GDM1 (cell line): ENCODE results near the gene KCNIP1.

Source experiments
- DNase-seq: peaks from one replicate; lab custom pipeline; 2025; lab: John Stamatoyannopoulos, UW

KCNIP1 gene

DNA sequence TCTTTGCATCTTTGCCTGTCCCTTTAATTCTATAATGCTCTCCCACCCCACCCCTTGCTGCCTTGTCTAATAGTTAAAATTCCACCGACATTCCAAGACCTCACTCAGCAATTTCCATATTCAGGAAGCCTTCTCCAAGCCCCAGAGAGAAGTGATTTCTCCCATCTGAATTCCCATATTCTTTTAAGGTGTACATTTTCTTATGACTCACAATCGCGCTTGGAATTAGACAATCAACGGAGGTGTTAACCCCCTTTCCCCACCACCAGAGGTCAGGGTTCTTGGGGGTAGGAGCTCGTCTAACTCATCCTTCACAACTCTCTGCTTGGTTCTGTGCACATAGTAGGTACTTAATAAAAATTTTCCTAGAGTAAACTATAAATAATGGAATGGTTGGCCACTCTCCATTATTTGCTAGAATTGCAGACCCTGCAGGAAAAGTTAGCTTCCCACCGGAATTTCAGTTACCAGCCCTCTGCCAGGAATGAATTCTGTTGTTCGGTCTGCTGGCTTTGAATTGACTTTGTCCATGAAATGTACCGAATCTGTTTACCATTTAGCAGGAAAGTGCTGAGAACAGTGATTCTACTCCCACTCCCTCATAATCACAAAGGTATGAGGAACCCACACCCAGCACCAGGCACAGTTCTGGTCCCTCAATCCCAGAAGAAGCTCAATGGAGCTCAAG lies 5.0 kb downstream of the KCNIP1 start:
- no peak for DNase-seq

DNA sequence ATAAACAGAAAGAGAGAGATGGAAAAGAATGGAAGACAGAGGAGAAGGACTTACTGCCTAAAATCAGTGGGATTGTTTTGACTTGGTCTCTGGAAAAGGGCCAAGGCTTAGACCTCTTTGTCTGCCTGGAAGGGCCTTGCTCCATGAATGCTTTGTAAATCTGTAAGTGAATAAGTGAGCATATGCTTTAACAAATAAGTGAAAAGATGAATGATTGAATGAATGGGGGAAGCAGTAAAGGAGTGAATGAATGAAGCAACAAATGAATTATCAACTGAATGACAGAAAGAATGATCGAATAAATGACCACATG lies 5.5 kb downstream of the KCNIP1 start:
- DNase-seq: no peak

DNA sequence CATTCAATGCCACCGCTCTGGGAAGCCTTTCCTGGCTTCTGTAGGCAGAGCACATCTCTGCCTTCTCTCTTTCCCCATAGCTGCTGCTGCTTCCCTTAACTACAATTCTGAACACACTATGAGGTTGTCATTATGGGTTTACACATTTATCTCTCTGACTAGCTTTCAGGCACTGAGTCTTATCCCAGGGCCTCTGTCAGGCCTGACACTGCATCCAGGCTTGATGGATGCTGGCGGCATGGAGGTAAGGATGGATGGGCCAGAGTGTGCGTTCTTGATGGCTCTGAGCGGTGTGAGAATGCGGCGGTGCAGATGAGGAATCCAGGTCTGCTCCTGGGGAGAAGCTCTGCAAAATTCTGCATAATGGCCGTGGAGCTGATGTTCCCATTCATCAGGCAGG lies 6.3 kb downstream of the KCNIP1 start:
- no peak for DNase-seq

DNA sequence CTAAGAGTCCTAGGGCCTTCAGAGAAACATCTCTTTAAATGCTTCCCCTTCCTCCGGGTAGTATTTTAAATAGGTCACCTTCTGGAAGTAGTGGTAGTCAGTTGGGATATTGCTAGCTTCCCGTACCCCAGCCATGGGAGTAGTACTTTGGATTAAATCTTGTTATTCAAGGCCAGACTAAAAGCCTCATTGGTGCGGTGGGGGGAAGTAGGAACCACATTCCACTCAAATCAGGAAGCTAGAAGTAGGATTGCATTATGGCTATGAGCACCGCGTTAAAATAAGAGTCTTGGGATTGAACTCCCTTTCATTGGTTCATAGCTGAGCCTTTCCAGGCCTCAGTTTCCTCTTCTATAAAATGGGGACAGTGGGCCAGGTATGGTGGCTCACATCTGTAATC lies 6.7 kb downstream of the KCNIP1 start:
- DNase-seq: no peak

DNA sequence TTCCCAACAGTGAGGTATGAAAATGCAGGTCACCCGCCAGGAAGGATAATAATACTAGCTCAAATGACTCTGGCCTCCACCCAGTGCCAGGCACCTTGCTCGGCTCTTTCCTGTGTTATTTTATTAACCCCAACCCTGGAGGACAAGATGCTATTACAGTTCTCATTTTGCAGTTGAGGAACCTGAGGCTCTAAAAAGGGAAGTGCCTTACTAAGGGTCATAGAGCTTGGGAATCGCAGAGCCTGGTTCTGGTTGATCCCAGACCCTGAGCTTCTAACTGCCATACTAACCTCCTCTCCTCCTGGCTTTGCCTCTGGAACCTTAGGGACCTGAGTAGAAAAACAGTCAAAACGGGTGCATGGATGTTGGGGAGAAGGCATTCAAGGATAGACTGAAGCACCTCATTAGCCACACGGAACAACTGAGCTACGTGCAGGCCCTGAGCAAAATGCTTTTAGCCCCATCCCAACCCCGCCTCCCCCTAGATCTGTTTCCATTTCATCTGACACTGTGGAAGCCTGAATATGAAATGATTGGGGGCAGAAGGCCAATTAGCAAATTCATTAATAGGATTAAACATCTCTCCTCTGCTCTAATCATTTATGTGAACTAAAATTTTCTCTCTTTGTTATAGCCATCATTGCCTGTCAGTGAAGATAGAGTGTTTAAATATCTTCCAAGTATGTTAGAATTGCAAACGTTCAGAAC lies 7.9 kb downstream of the KCNIP1 start:
- no peak for DNase-seq

DNA sequence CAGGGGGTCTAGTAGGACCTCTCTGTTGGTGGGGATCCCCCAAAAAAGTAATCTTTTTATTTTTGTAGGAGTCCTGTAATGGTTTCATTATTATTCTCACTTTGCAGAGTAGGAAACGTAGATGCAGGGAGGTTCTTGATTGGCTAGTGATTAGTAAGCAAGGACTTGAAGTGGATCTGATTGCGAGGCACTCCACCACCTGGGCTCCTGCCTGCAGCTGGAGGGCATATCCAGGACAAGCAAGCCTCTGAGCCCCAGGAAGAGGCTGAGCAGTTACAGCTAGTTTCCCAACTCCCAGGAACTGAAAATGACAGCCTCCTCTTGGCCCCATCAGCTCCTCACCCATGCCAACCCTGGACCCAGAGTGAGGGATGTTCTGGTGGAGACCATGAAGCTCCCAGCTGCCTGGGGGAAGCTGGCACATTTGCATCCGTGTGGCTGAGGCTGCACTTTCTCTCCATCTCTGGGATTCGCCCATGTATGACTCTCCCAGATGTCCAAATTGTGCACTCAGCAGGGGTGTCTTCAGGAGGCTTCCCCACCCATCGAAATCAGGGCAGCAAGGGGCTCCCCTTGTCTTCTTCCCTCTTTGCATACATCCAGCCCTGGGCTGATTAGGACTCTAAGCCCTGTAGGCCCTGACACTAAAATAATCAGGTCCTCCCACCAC lies 10.2 kb downstream of the KCNIP1 start:
- no peak for DNase-seq

DNA sequence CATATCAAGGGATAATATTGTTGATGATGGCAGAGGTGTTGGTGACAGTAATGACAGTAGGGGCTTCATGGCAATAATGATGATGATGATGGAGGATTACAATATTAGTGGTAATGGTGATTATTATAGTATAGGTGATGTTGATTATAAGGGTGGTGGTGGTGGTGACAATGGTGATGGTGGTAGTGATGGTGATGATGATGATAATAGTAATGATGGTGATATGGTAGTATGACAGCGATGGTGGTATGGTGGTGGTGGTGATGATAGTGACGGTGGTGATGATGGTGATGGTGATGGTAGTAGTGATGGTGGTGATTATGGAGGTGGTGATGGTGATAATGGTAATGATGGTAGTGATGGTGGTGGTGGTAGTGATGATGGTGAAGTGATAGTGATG lies 13.6 kb downstream of the KCNIP1 start:
- no peak for DNase-seq

DNA sequence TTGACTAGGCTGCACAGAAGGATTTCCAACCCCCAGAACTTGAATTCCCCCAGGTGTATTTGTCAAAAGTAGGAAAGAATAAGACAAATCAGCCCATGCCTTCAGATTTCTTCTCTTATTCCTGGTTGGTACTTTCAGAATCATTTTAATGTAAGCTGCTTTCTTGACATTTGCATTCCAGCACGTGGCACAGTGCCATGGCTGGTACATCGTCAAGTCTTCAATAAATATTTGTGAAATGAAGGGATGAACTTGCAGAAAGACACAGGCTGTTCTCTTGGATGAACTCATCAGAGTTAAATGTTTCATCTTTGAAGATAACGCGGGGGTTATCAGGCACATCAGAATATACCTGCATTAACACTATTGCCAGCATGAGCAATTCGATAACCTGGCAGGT lies 14.5 kb downstream of the KCNIP1 start:
- DNase-seq: no peak

DNA sequence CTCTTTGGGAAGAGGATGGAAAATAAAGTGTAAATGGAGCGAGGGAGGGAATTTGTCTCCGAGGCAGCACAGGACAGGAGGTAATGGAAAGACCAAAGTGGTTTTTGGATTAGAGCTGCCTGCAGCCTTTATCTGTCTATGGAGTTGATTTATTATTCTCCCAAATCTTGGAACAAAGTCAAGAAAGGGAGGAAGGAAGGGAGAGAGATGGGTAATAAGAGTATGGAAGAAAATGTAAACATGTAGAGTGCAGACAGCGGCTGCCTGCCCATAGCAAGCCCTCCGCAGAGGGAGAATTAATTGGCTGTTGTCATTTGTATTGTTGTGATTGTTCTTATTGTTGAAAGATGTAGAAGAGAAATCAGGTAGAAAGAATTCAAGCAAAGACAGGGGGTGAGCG lies 15.7 kb downstream of the KCNIP1 start:
- DNase-seq: no peak

DNA sequence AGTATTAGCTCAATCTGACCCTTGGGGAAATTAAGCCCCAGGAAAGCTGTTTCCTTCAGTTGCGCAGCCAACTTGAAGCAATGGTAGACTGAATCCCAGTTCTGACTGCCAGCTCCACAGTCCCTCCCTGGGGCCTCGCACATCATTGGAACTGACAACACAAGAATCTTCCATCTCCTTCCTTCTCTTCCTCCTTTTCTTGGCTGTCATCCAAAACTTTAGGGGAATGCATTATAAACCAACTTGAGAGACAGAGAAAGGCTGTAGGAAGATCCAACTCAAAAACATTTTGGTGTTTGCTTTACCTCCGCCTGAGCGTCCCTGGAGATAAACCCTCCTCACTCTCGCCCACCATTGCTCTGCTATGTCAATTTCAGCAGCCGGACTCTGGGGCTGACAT lies 16.6 kb downstream of the KCNIP1 start:
- DNase-seq: no peak

DNA sequence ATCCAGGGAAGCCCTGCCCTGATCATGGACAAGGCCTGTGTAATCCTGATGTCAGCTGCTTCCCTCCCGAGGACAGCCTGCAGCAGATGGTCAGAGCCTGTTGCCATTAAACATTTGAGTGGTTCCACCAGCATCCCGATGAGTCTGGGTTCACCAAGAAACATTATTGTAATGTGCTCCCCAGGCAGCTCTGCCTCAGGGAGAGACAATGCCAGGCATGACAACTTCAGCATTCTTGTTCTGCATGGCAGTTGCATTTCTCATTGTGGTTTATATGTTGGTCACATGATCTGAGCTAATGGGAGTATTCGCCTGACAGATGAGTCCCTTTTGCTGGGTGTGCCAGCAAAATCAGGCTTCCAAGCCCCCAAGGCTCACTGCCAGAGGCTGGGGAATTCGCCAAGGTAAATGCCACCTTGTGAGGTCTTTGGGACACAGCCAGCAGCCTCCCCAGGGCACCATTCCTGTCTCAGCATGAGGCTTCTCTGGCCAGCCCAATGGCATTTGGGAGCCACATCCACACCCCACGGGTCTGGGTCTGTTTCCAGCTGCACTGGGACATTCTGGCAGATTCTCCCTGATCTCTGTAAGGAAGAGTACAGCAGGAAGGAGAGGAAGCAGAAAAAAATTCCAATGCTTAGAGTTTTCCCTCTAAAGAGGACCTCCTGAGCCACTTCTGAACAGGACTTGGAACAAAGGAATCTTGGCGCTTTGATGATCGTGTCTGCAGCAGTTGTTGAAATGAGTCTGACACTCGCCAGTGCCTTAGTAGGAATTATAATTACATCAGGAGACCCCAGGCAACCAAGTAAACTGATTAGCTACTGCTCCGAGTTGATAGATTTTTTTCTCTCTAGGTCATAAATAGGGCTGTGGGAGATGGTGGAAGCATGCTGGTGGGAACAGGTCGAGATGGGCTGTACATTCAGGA lies 18.7 kb downstream of the KCNIP1 start:
- no peak for DNase-seq

DNA sequence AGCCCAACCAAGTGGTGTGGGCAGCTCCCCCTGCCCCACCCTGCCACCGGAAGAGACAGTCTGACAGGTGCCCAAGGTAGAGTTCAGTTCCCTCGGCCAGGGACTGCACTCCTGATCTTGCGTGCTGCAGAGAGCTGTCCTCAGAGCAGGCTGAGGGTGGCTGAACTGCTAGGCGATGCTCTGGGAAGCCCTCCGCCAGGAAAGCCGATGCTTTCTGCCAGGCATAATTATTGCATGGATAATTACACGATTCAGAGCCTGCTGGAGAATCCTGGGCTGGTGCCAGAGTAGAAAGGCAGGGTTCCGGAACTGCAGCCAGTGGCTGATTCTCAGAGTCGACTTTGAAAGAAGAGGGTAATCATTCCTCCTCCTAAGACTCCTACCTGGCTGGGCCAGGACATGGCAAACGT lies 19.3 kb downstream of the KCNIP1 start:
- no peak for DNase-seq

DNA sequence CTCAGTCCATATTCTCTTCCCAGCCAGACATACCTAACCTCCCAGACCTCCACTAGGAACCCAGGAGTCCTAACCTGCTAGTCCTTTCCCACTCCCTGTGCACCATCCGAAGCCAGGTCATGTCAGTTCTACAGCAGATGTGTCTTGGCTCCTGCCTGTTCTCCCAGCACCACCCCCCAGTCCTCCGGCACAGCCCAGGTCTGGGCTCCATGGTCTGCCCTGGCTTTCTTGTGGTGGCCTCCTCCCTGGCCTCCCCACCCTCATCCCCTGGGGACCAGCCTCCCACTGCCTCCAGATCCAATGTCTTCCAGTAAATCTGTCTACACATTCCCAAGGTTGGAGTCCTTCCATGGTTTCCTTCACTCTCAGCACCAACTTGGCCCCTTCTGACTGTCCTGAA lies 20.0 kb downstream of the KCNIP1 start:
- no peak for DNase-seq

DNA sequence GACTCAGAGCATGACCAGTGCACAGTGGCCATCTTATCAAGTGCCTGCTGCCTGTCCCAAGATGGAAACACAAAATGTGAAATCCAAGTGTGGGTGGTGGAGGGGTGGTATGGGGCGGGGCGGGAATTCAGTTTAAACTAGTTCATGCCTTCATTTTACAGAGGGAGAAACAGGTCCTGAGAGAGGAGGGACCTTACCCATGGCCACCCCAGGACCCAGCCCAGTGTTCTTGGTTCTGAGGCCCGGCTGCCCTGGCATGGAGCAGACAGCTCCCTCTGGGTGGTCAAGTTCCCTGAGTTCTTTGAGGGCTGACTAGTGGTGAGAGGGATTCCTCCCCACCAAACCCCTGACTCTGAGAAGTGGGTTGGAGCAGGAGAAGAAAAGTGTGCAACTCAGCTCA lies 20.8 kb downstream of the KCNIP1 start:
- no peak for DNase-seq

DNA sequence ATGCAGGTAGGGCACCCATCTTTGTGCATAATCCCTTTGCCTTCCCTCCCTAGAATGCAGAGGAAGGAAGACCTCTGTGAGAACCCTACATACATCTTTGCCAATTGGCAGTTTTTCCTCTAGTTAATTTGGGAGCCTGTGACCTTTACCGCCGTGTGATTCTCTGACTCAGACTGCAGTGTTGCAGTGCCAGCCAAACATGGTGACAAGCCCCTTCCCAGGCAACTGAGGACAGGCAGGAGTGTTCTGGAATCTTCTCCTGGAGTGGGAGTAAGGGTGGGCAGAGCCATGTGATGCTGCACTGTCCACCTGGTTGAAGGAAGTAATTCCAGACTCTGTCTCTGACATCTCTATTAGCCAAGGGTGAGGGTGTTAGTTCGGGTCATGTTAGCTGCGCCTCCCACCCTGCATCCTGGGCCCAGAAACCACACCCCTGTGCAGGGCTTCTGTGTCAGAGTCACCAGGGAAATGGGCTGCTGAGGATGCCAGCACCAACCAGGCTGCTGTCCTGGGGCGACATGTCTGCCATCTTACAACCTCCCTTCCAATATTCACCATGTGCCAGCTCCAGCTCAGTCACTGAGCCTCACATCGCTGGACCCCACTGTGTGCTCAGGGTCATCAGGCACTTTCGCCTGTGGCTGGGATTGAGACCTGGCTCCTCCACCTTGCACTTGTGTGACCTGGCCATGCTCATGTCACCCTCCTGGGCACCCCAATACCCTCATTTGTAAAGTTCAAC lies 21.8 kb downstream of the KCNIP1 start:
- no peak for DNase-seq

DNA sequence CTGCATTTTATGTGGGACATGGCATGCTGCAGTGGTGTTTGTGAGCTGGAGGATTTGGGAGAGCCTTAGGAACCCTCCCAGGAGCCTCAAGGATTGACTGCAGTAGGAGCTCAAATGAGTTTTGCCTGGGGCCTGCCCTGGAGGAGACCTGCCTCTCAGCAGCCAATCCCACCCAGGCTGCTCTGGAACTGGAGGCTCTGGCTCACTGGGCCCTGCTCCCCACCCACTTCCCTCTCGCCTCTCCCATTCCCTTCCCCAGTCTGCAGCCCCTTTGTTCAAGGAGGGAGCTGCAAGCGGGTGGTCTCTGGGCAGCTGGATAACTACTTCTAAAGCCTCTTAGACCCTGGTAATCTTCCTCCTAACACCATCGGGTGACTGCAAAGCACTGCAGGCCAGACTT lies 24.2 kb downstream of the KCNIP1 start:
- DNase-seq: no peak

DNA sequence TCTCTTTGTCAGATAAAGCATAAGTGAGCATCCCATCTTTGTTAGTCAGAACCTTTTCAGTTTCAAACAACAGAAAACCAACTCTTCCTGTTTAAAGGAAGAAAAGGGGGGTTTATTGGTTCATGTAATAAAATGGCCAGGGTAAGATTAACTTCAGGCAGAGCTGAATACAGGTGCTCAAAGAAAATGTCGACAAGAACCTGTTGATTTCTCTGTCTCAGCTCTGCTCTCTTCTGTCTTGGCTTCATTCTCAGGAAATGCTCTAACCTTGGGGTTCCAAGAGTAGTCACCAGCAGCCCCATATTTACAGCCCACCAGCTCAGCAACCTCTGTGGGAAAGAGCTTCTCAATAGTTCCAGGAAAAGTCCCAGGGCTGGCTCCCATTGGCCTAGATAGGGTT lies 25.2 kb downstream of the KCNIP1 start:
- DNase-seq: no peak

DNA sequence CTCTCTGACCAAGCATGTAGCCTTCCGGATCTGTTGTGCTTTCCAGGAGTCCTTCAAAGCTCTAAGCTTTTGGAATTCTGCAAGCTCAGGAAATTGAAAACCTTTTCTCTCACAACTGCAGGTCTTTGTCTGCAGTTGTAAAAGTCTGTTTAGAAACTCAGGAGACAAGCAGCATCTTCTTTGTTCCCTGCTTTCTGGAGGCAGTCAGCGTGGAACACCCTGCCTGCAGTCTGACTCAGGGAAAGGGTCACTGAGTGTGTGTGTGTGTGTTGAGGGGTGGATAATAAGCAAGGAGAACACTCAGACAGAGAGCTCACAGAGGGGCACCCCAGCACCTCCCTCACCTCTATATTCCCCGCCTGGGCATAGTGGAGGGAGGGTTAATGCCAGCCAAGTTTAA lies 29.1 kb downstream of the KCNIP1 start:
- DNase-seq: no peak

DNA sequence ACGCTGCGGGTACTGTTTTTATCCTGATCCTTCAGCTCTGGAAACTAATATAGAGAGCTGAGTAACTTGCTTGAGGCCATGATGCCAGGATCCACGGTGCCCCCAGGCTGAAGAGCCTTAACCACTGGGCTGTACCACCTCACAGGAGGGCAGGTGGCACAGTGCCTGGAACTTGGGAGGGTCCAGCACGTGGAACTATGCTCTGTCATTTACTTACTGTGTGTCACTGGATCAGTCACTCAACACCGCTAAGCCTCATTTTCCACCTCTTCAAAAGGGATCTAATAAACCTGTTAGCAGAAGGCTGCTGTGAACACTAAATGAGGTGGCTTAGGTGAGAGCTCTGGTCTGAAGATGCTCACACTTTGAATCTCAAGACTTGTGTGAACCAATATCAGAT lies 29.6 kb downstream of the KCNIP1 start:
- no peak for DNase-seq

DNA sequence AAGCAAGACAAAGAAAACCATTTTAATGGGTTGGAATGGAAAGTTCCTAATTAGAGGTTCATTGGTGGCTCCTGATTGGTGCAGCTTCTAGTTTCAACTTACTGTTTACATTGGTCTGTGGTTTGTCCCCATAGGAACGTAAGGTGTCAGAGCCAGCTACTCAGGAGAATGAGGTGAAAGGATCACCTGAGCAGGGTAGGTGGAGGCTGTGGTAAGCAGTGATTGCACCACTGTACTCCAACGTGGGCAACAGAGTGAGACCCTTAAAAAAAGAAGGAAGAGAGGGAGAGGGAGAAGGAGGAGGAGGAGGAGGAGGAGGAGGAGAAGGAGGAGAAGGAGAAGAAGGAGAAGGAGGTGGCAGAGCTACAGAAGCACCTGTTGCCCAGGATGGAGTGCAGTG lies 30.4 kb downstream of the KCNIP1 start:
- no peak for DNase-seq

DNA sequence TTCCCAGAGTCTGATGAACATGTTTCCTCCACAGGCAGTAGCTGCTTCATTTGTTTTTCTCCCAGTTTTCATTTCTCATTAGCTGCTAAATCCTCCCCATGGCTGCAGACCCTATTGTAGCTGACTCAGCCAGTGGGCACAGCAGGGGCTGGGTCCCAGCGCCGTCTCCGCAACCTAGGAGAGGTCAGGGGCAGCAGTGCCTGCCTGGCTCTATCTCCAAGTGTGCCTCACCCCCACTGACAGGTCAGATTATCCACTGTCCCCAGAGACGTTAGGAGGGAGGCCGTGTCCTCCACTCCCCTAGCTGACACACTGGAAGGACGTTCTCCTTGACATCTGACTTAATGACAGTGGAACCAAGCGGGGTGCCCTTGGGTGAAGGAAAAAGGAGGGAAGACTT lies 31.1 kb downstream of the KCNIP1 start:
- no peak for DNase-seq

DNA sequence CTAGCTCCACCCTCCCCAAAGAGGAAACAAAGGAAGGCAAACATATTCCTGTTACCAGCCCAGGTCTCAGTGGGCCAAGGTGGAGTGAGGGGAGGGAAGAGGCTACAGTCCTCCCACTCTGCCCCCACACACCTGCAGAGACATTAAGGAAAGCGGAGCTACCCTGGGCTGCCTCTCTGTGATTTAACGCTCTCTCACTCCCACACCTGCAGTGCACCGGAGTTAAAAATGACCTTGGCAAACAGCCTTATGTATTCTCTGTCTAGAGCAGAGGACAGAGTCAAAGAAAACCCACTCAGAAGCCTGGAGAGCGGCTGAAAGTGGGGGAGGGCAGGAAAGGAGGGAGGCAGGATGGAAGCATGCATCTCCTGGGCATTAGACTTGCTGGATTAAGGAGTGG lies 32.7 kb downstream of the KCNIP1 start:
- DNase-seq: no peak
